Naive B cell (primary cell): ENCODE data around the gene GRID1. TPM values are rescaled to one million over a fixed set of nuclear protein-coding genes. Genes with fewer than 3 reads are reported as not detected.

Experiments
- ATAC-seq, 2 donors: fragments of 150-1000 bp; cut with Tn5 transposase; 2 replicates each; pipeline ENCODE4 v1.10.0; 2021; ENCODE audit warnings: low read depth in 2 of 2, mild to moderate bottlenecking in 2 of 2, moderate library complexity in 2 of 2
- DNase-seq: peaks from one replicate; pipeline ENCODE4 v3.0.0; 2022
- H3K27ac Mint-ChIP-seq, 6 donors: one replicate each; pipeline ENCODE4 v1.8.0; 2020 to 2022; ENCODE audit warnings: mild to moderate bottlenecking in 6 of 6, mixed read lengths in 6 of 6, moderate library complexity in 5 of 6, inconsistent platforms in 2 of 6
- H3K27me3 Mint-ChIP-seq, 3 donors: one replicate each; pipeline ENCODE4 v1.8.0; 2021 to 2022; ENCODE audit warnings: mixed read lengths in 3 of 3, mild to moderate bottlenecking in 1 of 3
- H3K36me3 Mint-ChIP-seq, 2 donors: one replicate each; pipeline ENCODE4 v1.8.0; 2020 to 2022; ENCODE audit warnings: mixed read lengths in 2 of 2, inconsistent platforms in 1 of 2, mild to moderate bottlenecking in 1 of 2
- H3K4me1 Mint-ChIP-seq, 3 donors: one replicate each; pipeline ENCODE4 v1.8.0; 2020 to 2022; ENCODE audit warnings: mixed read lengths in 3 of 3, inconsistent platforms in 1 of 3, mild to moderate bottlenecking in 1 of 3, moderate library complexity in 1 of 3
- H3K4me3 Mint-ChIP-seq, 8 donors: one replicate each; pipeline ENCODE4 v1.8.0; 2020 to 2022; ENCODE audit warnings: mild to moderate bottlenecking in 8 of 8, mixed read lengths in 8 of 8, moderate library complexity in 8 of 8, inconsistent platforms in 2 of 8
- H3K9me3 Mint-ChIP-seq, 7 donors: one replicate each; pipeline ENCODE4 v1.8.0; 2020 to 2022; ENCODE audit warnings: mixed read lengths in 7 of 7, mild to moderate bottlenecking in 5 of 7, inconsistent platforms in 2 of 7, moderate library complexity in 1 of 7
- polyA plus RNA-seq, 6 donors: library from polyadenylated mRNA; unstranded; fragments of 300-500 nt; fragmentation: Illumina TruSeq; gene quantifications; one replicate each; pipeline ENCODE4 v1.2.3, GENCODE V29; 2021; ENCODE audit warnings: low read depth in 6 of 6

Gene GRID1
- polyA plus RNA-seq, 6 donors from 2014 or later, result not detected

DNA sequence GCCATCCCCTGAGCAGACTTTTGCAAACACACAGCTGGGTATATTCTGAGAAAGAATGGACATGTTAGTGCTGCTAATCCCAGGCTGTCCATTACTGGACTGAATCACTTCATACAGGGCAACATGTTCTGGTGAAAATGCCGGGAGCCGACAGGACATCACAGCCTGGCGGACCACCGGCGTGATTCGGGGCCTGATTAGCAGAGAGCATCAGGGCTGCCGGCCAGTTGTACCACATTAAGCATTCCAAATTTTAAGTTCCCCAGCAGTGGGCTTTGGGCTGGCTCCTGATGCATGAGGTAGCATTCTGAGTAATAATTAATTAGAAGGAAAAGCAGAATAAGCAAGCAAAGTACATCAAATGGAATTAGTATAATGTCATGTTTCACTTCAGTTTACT is 229.0 kb downstream of the GRID1 start:
- Mint-ChIP-seq H3K4me3 (no peak overlapping the region), H3K4me1 (no peaks in the 10 kb centered on the region), H3K27ac (no peak overlapping the region), H3K36me3 (no peaks in the 10 kb centered on the region), H3K27me3 (peaks cover 5 to 34% (median 13%) of the 10 kb centered on the region in 3 donors), H3K9me3 (no peaks in the 10 kb centered on the region)
- ATAC-seq, result no peak
- no peak for DNase-seq

DNA sequence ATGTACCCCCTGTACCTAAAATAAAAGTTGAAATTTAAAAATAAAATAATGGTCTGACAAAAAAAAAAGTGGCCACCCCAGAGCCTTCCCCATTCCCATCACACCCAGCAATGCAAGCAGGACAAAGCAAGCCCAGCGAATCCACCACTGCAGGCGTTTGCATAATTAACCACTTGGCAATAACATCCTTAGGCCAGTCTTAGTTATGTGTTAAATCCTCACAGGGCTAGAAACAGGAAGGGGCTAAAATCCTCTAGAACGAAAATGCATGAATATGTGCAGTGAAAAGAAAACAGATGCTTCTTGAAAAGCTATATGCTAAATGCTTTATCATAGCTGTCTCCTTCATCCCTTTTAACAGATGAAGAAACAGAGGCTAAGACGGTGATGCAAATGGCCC is 229.7 kb downstream of the GRID1 start:
- no peaks in the 10 kb centered on the region for H3K36me3 Mint-ChIP-seq
- H3K9me3 Mint-ChIP-seq, result no peaks in the 10 kb centered on the region
- no peak overlapping the region for H3K4me3 Mint-ChIP-seq
- H3K27me3 Mint-ChIP-seq, result peaks cover 5 to 34% (median 13%) of the 10 kb centered on the region in 3 donors
- no peaks in the 10 kb centered on the region for H3K4me1 Mint-ChIP-seq
- no peak for DNase-seq
- no peak for ATAC-seq
- H3K27ac Mint-ChIP-seq, result no peak overlapping the region

DNA sequence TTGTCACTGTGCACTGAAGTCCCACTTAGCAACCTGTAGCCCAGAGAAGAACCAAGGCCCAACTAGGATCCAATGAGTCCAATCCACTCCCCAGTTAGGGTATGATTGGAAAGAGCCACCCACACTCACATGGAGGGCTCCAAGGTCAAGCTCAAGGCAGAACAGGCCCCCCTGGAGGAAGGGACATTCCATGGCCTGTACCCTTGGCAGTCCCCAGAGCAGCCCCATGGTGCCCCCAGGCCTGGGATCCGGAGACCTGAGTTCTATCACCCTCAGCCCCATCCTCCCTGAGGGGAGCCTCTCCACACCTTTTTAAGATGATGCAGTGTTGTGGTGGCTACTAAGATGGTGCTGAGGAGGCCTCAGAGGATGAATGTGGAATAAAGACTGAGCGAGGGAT is 231.4 kb downstream of the GRID1 start:
- Mint-ChIP-seq H3K4me3 (no peak overlapping the region), H3K27me3 (peaks cover 6 to 30% (median 11%) of the 10 kb centered on the region in 3 donors), H3K36me3 (no peaks in the 10 kb centered on the region), H3K4me1 (no peaks in the 10 kb centered on the region), H3K9me3 (no peaks in the 10 kb centered on the region), H3K27ac (no peak overlapping the region)
- no peak for DNase-seq
- no peak for ATAC-seq

DNA sequence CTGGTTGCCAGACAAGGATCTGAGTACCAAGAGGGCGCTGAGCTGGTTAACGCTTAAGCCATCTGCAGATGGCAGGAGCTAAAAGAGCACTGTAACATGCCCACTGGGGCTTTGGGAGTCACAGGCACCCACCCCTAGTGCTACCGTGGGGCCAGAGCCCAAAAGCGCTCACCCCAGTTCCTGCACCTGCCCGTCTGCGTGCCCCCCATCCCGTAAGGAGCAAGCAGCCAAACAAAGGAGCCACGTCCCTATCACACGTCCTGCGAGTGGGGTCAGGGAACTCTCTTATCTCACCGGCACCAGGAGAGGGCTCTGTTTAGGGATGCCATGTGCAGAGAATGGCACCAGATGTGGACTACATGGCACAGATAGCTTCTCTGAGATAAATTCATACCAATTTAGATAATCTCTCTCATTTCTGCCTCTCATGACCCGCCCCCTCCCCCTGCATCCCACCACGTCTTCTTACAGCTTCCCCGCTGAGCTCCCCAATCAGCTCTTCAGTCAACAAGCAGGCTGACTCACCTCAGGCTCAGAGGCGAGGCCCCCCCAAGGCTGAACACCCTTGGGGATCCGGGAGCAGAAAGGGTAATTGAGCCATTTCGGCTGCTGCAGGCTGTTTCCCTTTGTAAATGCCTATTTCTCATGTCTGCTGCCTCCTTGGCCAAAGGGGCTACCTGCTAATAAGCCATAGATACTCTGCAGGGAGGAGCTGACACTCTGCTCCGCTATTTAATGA is 235.7 kb downstream of the GRID1 start:
- H3K4me1 Mint-ChIP-seq, result no peaks in the 10 kb centered on the region
- no peak for DNase-seq

DNA sequence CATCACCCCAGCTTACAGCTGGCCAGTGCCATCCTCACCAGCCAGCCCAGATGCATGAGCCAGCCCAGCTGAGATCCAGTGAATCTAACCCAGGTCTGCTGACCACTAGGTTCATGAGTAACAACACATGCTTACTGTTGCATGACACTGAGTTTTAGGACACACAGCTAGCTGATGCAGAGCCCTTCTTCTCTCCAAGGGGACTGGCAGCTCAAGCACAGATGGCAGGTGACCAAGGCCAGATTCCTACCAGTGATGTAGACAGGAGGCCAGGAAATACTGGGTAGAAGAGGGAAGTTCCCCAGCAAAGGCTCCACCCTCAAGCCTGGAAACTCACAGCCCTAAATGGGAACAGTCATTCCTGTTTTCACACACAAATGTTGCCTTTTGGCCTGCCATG is 236.6 kb downstream of the GRID1 start:
- Mint-ChIP-seq H3K36me3 (no peaks in the 10 kb centered on the region), H3K4me3 (no peak overlapping the region), H3K27ac (no peak overlapping the region), H3K9me3 (no peaks in the 10 kb centered on the region), H3K4me1 (no peaks in the 10 kb centered on the region), H3K27me3 (peaks cover 3 to 48% (median 46%) of the 10 kb centered on the region in 3 donors)
- DNase-seq (no peak), ATAC-seq (no peak)

More for the DNA sequence above, 235.7 kb downstream of the GRID1 start:
- Mint-ChIP-seq H3K9me3 (no peaks in the 10 kb centered on the region), H3K4me3 (no peak overlapping the region), H3K36me3 (no peaks in the 10 kb centered on the region), H3K27me3 (peaks cover 3 to 47% (median 40%) of the 10 kb centered on the region in 3 donors), H3K27ac (no peak overlapping the region)
- no peak for ATAC-seq

DNA sequence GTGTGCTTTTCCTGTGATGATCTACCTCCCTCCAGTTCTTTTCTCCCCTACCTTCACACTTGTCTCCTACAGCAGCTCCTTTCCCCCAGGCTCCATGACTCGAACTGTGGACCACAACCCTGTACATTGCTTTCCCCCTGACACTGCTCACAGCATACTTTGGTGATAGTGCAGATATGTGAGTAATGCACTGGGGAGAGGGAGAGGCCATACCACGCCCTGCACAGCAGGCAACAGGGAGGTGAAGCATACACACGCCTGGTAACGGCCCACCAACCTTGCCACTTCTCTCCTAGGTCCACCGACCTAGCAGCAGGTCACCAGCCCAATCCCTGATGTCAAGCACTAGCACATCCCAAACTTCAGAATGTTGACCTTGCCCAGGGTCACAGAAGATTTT is 238.2 kb downstream of the GRID1 start:
- Mint-ChIP-seq H3K4me1 (no peaks in the 10 kb centered on the region), H3K4me3 (no peak overlapping the region), H3K27me3 (peaks cover 3 to 59% (median 43%) of the 10 kb centered on the region in 3 donors), H3K27ac (no peak overlapping the region), H3K9me3 (no peaks in the 10 kb centered on the region), H3K36me3 (no peaks in the 10 kb centered on the region)
- no peak for ATAC-seq
- DNase-seq, result no peak

DNA sequence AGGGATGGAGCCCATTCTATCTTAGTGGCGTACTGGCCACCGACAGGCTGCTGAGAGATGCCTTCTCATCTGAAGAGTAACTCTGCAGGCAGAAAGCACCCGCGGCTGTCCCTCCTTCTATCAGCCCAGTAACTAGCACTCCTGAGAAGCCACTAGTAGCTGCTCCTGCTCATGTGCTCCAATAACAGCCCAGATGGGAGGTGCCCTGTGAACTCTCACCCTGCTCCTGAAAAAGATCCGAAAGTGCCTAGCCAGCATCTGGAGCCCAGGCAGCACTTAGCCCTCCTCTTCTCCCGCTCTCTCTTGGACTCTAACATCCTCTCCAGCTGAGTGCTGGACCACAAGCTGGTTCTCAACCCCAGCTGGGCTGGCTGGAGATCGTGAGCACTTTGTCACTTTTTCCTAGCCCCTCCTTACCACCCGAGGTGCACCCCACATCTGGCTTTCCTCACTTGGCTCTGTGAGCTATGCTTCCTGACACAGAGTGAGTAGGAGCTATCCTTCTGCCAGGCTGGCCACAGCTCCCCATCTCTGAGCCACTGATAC is 239.2 kb downstream of the GRID1 start:
- no peak overlapping the region for H3K4me3 Mint-ChIP-seq
- no peak for DNase-seq
- no peaks in the 10 kb centered on the region for H3K4me1 Mint-ChIP-seq
- H3K36me3 Mint-ChIP-seq, result no peaks in the 10 kb centered on the region
- no peak overlapping the region for H3K27ac Mint-ChIP-seq
- no peak for ATAC-seq
- H3K27me3 Mint-ChIP-seq, result peaks cover 3 to 59% (median 39%) of the 10 kb centered on the region in 3 donors
- no peaks in the 10 kb centered on the region for H3K9me3 Mint-ChIP-seq

DNA sequence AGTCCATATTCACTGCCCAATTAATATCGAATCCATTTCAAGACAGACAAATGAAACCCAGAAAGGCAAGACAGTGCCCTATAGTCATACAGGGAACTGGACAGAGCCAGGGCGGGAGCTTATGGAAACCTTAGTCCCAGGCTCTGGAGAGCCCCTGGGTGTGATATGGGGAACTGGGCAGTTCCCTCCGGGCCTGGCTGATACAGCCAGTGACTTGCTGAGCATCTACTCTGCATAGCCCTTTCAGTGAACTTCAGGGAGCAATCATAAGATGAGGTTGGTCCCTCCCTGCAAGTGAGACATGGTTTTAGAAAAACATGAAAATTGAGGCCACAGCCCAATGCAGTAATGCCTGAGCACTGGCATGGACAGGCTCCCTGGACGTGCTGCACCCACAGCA is 241.9 kb downstream of the GRID1 start:
- no peaks in the 10 kb centered on the region for H3K9me3 Mint-ChIP-seq
- H3K27ac Mint-ChIP-seq, result no peak overlapping the region
- no peak overlapping the region for H3K4me3 Mint-ChIP-seq
- no peaks in the 10 kb centered on the region for H3K4me1 Mint-ChIP-seq
- DNase-seq (no peak), ATAC-seq (no peak)
- peaks cover 3 to 51% (median 38%) of the 10 kb centered on the region in 3 donors for H3K27me3 Mint-ChIP-seq
- H3K36me3 Mint-ChIP-seq, result no peaks in the 10 kb centered on the region

DNA sequence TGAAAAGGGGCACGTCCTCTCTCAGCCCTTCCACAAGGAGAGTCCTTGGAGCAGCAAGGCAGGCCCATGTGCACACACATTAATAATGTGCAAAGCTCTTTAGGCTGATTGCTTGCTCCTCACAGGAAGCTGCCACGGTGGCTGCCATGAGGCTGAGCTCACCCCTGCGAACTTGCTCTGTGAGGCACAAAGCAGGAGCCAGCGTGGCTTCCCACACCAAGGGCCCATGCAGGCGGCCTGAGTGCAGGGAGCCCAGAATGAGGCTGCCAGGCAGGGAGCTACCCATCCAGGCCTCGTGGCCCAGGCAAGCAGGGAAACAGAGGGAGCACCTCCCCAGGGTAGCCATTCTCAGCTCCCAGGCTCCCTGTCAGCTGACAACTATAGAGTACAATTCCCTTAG is 242.9 kb downstream of the GRID1 start:
- DNase-seq (no peak), ATAC-seq (no peak)
- H3K27ac Mint-ChIP-seq, result no peak overlapping the region
- H3K4me3 Mint-ChIP-seq, result no peak overlapping the region
- H3K4me1 Mint-ChIP-seq, result no peaks in the 10 kb centered on the region
- no peaks in the 10 kb centered on the region for H3K36me3 Mint-ChIP-seq
- H3K27me3 Mint-ChIP-seq, result peaks cover 0 to 43% (median 27%) of the 10 kb centered on the region in 3 donors
- H3K9me3 Mint-ChIP-seq, result no peaks in the 10 kb centered on the region

DNA sequence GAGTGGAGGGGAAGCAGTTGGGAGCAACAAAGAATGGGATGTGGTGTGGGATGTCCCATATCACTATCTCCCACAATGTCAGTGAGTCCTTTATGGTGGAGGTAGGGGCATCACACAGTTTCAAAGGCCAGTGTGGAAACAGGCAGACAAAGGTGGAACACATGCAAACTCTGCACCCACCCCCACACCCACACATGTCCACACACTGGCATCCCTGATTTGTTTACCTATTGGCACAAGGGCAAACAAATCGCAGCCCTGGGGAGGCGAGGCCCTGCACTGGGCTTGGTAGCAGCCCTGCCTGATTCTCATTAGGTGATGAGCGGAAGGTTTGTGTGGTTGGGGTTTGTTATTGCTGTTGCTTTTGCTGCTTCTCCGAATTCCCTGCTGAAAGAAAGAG is 243.3 kb downstream of the GRID1 start:
- DNase-seq (no peak), ATAC-seq (no peak)
- Mint-ChIP-seq H3K9me3 (no peaks in the 10 kb centered on the region), H3K36me3 (no peaks in the 10 kb centered on the region), H3K4me1 (no peaks in the 10 kb centered on the region), H3K27ac (no peak overlapping the region), H3K4me3 (no peak overlapping the region), H3K27me3 (peaks cover 0 to 42% (median 23%) of the 10 kb centered on the region in 3 donors)

DNA sequence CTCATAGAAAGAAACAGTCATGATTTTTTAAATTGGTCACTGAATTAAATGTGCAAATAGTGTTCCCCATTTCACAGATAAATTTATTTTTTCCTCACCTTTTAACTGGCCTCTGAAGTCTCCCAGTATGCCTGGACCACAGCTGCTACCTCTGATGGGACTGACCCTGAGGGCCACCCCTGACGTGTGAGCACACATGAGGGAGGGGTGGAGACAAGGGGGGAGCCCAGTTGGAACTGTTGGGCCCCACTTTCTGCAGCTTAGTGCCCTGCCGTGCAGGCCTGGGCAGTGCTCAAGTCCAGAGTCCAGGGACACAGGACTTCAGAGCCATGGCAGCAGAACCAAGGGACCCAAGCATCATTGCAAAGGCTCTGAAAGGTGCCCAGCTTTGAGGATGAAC is 243.9 kb downstream of the GRID1 start:
- DNase-seq (no peak), ATAC-seq (no peak)
- no peaks in the 10 kb centered on the region for H3K9me3 Mint-ChIP-seq
- H3K4me1 Mint-ChIP-seq, result no peaks in the 10 kb centered on the region
- H3K36me3 Mint-ChIP-seq, result no peaks in the 10 kb centered on the region
- H3K27ac Mint-ChIP-seq, result no peak overlapping the region
- H3K27me3 Mint-ChIP-seq, result peaks cover 0 to 35% (median 17%) of the 10 kb centered on the region in 3 donors
- H3K4me3 Mint-ChIP-seq, result no peak overlapping the region

DNA sequence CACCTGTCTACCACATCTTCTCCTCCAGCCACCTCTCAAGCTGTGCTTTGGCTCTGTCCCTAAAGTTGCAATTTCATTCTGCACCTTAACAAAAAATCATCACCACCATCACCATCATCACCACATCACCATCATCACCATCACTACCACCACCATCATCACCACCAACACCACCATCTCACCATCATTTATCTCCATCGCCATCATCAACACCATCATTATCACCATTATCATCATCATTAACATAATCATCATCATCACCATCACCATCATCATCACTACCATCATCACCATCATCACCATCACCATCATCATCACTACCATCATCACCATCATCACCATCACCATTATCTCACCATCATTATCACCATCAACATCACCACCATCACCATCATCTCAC is 245.4 kb downstream of the GRID1 start:
- Mint-ChIP-seq H3K27ac (no peak overlapping the region), H3K36me3 (no peaks in the 10 kb centered on the region), H3K9me3 (no peaks in the 10 kb centered on the region), H3K4me3 (no peak overlapping the region), H3K27me3 (peaks cover 0 to 26% (median 10%) of the 10 kb centered on the region in 3 donors), H3K4me1 (no peaks in the 10 kb centered on the region)
- ATAC-seq, result no peak
- no peak for DNase-seq

DNA sequence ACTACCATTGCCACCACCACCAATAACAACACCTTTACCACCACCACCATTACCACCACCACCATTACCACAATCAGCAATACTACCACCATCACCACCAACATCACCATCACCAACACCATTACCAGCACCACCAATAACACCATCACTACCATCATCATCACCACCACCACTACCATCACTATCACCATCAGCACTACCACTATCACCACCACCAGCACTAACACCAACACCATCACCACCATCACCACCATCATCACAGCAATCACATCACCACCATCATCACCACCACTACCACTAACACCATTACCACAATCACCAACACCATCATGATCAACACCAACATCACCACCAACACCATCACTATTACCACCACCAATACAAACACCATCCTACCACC is 249.5 kb downstream of the GRID1 start:
- Mint-ChIP-seq H3K4me3 (no peak overlapping the region), H3K36me3 (no peaks in the 10 kb centered on the region), H3K27ac (no peak overlapping the region), H3K4me1 (no peaks in the 10 kb centered on the region), H3K27me3 (peaks cover 0 to 7% (median 5%) of the 10 kb centered on the region in 3 donors), H3K9me3 (no peaks in the 10 kb centered on the region)
- ATAC-seq (no peak), DNase-seq (no peak)

DNA sequence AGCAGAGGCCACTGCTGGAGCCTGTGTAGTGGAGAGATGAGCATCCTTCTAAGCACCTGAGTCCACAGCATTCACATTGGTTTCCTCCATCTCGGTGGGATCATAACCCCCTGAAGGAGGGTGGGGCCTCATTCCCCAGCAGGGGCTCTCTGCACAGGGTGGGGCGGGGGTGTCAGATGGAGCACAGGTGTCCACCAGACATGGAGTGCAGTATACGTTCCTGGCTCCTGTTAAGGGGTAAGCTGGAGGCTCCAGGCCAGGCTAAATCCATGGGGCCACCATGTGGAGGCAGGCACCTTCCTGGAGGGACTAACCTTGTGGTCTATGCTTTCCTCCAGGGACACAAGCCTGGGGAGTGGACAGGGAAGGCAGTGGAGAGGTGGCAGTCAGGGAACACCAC is 252.6 kb downstream of the GRID1 start:
- H3K4me1 Mint-ChIP-seq, result no peaks in the 10 kb centered on the region
- H3K27ac Mint-ChIP-seq, result no peak overlapping the region
- no peaks in the 10 kb centered on the region for H3K9me3 Mint-ChIP-seq
- ATAC-seq (no peak), DNase-seq (no peak)
- H3K4me3 Mint-ChIP-seq, result no peak overlapping the region
- H3K36me3 Mint-ChIP-seq, result no peaks in the 10 kb centered on the region
- peaks cover 0 to 12% (median 8%) of the 10 kb centered on the region in 3 donors for H3K27me3 Mint-ChIP-seq
